Measurements from ENCODE around the gene LARGE1. TPM values are rescaled to one million over a fixed set of nuclear protein-coding genes. Genes with fewer than 3 reads are reported as not detected.

The LARGE1 gene
- total RNA-seq, 1 donor, result 22.8 TPM

- Histone ChIP-seq H4K20me1 (ENCODE audit: insufficient read depth, low read length) (no peaks in the 10 kb centered on the region), H3K27me3 (ENCODE audit: insufficient read depth, low read length) (no peaks in the 10 kb centered on the region), H3K4me3 (ENCODE audit: insufficient read depth, low read length) (no peak overlapping the region), H3K36me3 (ENCODE audit: insufficient read depth, low read length) (no peaks in the 10 kb centered on the region), H3K4me1 (ENCODE audit: insufficient read depth, low read length) (peaks cover 10% of the 10 kb centered on the region), H3K9me3 (ENCODE audit: low read depth, low read length) (no peaks in the 10 kb centered on the region), H3K27ac (ENCODE audit: low read depth, low read length) (no peak overlapping the region), H2AFZ (ENCODE audit: low read length) (no peak overlapping the region), H3K4me2 (ENCODE audit: insufficient read depth, low read length) (no peak overlapping the region), H3K79me2 (ENCODE audit: insufficient read depth, low read length) (no peaks in the 10 kb centered on the region)
- DNase-seq (ENCODE audit: insufficient read length, low spot score, missing footprints), result no peak
- TF ChIP-seq, protein P1, sequence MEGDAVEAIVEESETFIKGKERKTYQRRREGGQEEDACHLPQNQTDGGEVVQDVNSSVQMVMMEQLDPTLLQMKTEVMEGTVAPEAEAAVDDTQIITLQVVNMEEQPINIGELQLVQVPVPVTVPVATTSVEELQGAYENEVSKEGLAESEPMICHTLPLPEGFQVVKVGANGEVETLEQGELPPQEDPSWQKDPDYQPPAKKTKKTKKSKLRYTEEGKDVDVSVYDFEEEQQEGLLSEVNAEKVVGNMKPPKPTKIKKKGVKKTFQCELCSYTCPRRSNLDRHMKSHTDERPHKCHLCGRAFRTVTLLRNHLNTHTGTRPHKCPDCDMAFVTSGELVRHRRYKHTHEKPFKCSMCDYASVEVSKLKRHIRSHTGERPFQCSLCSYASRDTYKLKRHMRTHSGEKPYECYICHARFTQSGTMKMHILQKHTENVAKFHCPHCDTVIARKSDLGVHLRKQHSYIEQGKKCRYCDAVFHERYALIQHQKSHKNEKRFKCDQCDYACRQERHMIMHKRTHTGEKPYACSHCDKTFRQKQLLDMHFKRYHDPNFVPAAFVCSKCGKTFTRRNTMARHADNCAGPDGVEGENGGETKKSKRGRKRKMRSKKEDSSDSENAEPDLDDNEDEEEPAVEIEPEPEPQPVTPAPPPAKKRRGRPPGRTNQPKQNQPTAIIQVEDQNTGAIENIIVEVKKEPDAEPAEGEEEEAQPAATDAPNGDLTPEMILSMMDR (IDR thresholded peaks at IDR 0.05; ENCODE audit: extremely low read depth, low read depth, low read length), result no peak
Observed at GRCh38 chr22:33909911-33910310, 10.4 kb downstream of the LARGE1 start.

- Histone ChIP-seq H3K4me2 (ENCODE audit: insufficient read depth, low read length) (peak overlapping the region; percentile 23), H3K27ac (ENCODE audit: low read depth, low read length) (no peak overlapping the region)
- TF ChIP-seq, protein P1 (IDR thresholded peaks at IDR 0.05; ENCODE audit: extremely low read depth, low read depth, low read length), result no peak
Observed at GRCh38 chr22:33909075-33909458, 11.2 kb downstream of the LARGE1 start.

GRCh38 chr22:33908171-33909074, 11.9 kb downstream of the LARGE1 start:
- Histone ChIP-seq H3K79me2 (ENCODE audit: insufficient read depth, low read length) (no peaks in the 10 kb centered on the region), H3K27me3 (ENCODE audit: insufficient read depth, low read length) (no peaks in the 10 kb centered on the region), H3K36me3 (ENCODE audit: insufficient read depth, low read length) (no peaks in the 10 kb centered on the region), H3K4me2 (ENCODE audit: insufficient read depth, low read length) (peak overlapping the region; percentile 23), H3K4me1 (ENCODE audit: insufficient read depth, low read length) (peaks cover 10% of the 10 kb centered on the region), H4K20me1 (ENCODE audit: insufficient read depth, low read length) (no peaks in the 10 kb centered on the region), H3K27ac (ENCODE audit: low read depth, low read length) (no peak overlapping the region), H3K9me3 (ENCODE audit: low read depth, low read length) (no peaks in the 10 kb centered on the region), H3K4me3 (ENCODE audit: insufficient read depth, low read length) (no peak overlapping the region), H2AFZ (ENCODE audit: low read length) (no peak overlapping the region)
- TF ChIP-seq, protein P1 (IDR thresholded peaks at IDR 0.05; ENCODE audit: extremely low read depth, low read depth, low read length), result no peak
- DNase-seq (ENCODE audit: insufficient read length, low spot score, missing footprints), result no peak

More at GRCh38 chr22:33909075-33909458, 11.2 kb downstream of the LARGE1 start:
- no peak overlapping the region for H2AFZ ChIP-seq (ENCODE audit: low read length)
- DNase-seq (ENCODE audit: insufficient read length, low spot score, missing footprints), result no peak
- H3K9me3 ChIP-seq (ENCODE audit: low read depth, low read length), result no peaks in the 10 kb centered on the region
- H4K20me1 ChIP-seq (ENCODE audit: insufficient read depth, low read length), result no peaks in the 10 kb centered on the region
- no peaks in the 10 kb centered on the region for H3K27me3 ChIP-seq (ENCODE audit: insufficient read depth, low read length)
- H3K36me3 ChIP-seq (ENCODE audit: insufficient read depth, low read length), result no peaks in the 10 kb centered on the region
- H3K79me2 ChIP-seq (ENCODE audit: insufficient read depth, low read length), result no peaks in the 10 kb centered on the region
- H3K4me3 ChIP-seq (ENCODE audit: insufficient read depth, low read length), result no peak overlapping the region
- peaks cover 10% of the 10 kb centered on the region for H3K4me1 ChIP-seq (ENCODE audit: insufficient read depth, low read length)

GRCh38 chr22:33906954-33907353, 13.3 kb downstream of the LARGE1 start:
- Histone ChIP-seq H3K9me3 (ENCODE audit: low read depth, low read length) (no peaks in the 10 kb centered on the region), H2AFZ (ENCODE audit: low read length) (no peak overlapping the region), H3K27me3 (ENCODE audit: insufficient read depth, low read length) (no peaks in the 10 kb centered on the region), H4K20me1 (ENCODE audit: insufficient read depth, low read length) (no peaks in the 10 kb centered on the region), H3K4me1 (ENCODE audit: insufficient read depth, low read length) (peaks cover 10% of the 10 kb centered on the region), H3K79me2 (ENCODE audit: insufficient read depth, low read length) (no peaks in the 10 kb centered on the region), H3K4me2 (ENCODE audit: insufficient read depth, low read length) (no peak overlapping the region), H3K27ac (ENCODE audit: low read depth, low read length) (no peak overlapping the region), H3K4me3 (ENCODE audit: insufficient read depth, low read length) (no peak overlapping the region), H3K36me3 (ENCODE audit: insufficient read depth, low read length) (no peaks in the 10 kb centered on the region)
- no peak for DNase-seq (ENCODE audit: insufficient read length, low spot score, missing footprints)
- TF ChIP-seq, protein P1 (IDR thresholded peaks at IDR 0.05; ENCODE audit: extremely low read depth, low read depth, low read length), result no peak

Data from osteoblast (primary cell).